Measurements from ENCODE around the gene C14orf93.

C14orf93 gene

DNA sequence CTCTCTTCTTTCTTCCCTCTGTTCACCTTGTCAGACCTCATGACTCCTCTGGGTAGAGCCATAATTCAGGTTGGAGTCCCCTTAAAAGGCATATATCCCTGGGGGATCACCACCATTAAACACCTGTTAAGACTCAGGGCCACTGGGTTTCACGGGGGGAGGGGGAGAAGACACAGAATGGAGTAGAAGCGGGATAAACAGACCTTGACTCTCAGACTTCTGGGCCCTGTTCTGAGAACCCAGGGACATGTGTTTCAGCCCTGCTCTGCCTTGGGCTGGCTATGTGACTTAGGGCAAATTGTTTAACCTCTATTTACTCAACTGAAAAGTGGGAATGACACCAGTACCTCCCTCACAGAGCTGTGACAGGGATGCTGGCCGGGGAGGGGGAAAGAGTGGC lies 42.7 kb upstream of the C14orf93 start:
- no peak overlapping the region for H3K4me3 ChIP-seq (replicated peaks; ENCODE audit: low read depth, low read length)
- TF ChIP-seq, protein P1, sequence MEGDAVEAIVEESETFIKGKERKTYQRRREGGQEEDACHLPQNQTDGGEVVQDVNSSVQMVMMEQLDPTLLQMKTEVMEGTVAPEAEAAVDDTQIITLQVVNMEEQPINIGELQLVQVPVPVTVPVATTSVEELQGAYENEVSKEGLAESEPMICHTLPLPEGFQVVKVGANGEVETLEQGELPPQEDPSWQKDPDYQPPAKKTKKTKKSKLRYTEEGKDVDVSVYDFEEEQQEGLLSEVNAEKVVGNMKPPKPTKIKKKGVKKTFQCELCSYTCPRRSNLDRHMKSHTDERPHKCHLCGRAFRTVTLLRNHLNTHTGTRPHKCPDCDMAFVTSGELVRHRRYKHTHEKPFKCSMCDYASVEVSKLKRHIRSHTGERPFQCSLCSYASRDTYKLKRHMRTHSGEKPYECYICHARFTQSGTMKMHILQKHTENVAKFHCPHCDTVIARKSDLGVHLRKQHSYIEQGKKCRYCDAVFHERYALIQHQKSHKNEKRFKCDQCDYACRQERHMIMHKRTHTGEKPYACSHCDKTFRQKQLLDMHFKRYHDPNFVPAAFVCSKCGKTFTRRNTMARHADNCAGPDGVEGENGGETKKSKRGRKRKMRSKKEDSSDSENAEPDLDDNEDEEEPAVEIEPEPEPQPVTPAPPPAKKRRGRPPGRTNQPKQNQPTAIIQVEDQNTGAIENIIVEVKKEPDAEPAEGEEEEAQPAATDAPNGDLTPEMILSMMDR (IDR thresholded peaks at IDR 0.05; ENCODE audit: insufficient read depth, low read length, poor library complexity, severe bottlenecking): no peak
- no peak for DNase-seq (ENCODE audit: extremely low read depth, insufficient read length)
- H3K36me3 ChIP-seq (ENCODE audit: control insufficient read depth, insufficient read depth, low read length): no peaks in the 10 kb centered on the region
- H3K27me3 ChIP-seq (replicated peaks; ENCODE audit: control insufficient read depth, insufficient read depth, low read length): no peaks in the 10 kb centered on the region

DNA sequence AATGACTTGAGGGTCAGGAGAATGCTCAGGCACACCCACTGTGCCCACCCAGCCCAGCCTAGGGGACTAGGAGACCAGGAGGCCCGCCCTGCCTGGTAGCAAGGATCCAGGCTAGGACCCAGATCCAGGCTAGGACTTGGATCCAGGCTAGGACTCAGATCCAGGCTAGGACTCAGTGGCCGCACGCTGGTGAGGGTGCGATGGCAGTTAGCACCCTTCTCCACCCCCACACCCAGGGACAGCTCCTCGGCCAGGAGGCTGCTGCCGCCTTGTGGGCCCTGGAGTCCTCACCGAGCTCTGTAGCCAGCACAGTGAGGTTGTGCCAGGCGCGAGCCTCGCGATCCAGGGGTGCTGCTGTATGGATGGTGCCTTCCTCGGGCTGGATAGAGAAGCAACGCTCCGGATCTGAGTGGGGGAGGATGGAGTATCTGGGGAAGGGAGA lies 42.3 kb upstream of the C14orf93 start:
- TF ChIP-seq, protein P1 (IDR thresholded peaks at IDR 0.05; ENCODE audit: insufficient read depth, low read length, poor library complexity, severe bottlenecking): no peak
- no peak overlapping the region for H3K4me3 ChIP-seq (replicated peaks; ENCODE audit: low read depth, low read length)
- H3K36me3 ChIP-seq (ENCODE audit: control insufficient read depth, insufficient read depth, low read length): no peaks in the 10 kb centered on the region
- H3K27me3 ChIP-seq (replicated peaks; ENCODE audit: control insufficient read depth, insufficient read depth, low read length): no peaks in the 10 kb centered on the region
- DNase-seq (ENCODE audit: extremely low read depth, insufficient read length): no peak

DNA sequence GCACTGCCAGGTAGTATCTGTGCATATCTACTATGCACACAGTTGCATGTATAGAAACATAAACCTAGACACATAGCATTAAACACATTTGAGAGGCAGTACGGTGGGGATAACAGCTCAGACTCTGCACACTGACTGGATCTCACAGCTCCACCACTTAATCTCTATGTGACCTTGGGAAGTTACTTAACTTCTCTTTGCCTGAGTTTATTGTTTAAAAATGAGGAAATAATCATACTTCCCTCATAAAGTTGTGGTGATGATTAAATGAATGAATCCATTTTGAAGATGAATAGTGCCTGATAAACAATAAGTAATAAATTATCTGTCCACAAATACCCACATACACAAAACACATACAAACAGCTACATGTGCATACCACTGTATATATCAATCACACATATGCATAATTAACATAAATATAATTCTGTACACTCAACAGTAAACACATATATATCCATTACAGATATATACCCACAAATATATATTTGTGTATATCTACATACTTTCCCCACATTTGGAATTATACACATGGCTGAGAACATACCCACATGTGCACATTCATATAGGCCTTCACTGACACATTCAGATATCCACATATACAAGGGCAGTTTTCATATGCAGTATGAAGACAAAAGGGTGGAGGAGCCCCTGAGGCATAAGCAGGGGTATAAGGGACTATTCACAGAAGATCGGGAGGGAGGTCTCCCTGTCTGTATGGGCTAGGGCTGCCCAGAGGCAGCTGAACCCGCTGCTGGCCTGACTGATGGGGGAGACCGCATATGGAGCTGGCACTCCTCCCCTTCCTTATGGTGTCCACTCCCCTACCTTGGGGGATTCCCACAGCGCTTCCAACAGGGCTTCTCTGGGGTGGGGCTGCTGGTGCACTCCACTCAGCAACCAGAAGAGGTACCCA lies 41.5 kb upstream of the C14orf93 start:
- H3K4me3 ChIP-seq (replicated peaks; ENCODE audit: low read depth, low read length): no peak overlapping the region
- no peaks in the 10 kb centered on the region for H3K36me3 ChIP-seq (ENCODE audit: control insufficient read depth, insufficient read depth, low read length)
- TF ChIP-seq, protein P1 (IDR thresholded peaks at IDR 0.05; ENCODE audit: insufficient read depth, low read length, poor library complexity, severe bottlenecking): no peak
- no peak for DNase-seq (ENCODE audit: extremely low read depth, insufficient read length)
- H3K27me3 ChIP-seq (replicated peaks; ENCODE audit: control insufficient read depth, insufficient read depth, low read length): no peaks in the 10 kb centered on the region

DNA sequence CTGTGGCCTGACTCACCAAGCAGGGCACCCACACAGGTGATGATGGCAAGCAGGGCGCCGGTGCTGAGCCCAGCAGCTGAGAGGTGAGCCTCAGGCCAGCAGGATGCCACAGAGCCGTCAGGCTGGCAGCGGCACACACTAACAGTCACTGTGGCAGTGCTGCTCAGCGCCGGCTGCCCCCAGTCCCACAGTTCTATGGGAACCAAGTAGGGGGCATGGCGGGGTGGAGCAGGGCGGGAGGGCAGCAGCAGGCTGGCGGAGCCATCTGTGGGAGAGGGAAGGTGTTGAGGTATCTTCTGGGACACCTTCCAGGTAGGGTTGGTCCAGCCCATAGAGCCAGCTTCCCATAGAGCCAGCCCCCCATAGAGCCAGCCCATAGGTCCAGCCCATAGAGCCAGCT lies 39.1 kb upstream of the C14orf93 start:
- H3K27me3 ChIP-seq (replicated peaks; ENCODE audit: control insufficient read depth, insufficient read depth, low read length): no peaks in the 10 kb centered on the region; the same call in 1 of the 2 replicates
- no peak overlapping the region for H3K4me3 ChIP-seq (replicated peaks; ENCODE audit: low read depth, low read length)
- no peaks in the 10 kb centered on the region for H3K36me3 ChIP-seq (ENCODE audit: control insufficient read depth, insufficient read depth, low read length)
- DNase-seq (ENCODE audit: extremely low read depth, insufficient read length): no peak
- TF ChIP-seq, protein P1 (IDR thresholded peaks at IDR 0.05; ENCODE audit: insufficient read depth, low read length, poor library complexity, severe bottlenecking): no peak

DNA sequence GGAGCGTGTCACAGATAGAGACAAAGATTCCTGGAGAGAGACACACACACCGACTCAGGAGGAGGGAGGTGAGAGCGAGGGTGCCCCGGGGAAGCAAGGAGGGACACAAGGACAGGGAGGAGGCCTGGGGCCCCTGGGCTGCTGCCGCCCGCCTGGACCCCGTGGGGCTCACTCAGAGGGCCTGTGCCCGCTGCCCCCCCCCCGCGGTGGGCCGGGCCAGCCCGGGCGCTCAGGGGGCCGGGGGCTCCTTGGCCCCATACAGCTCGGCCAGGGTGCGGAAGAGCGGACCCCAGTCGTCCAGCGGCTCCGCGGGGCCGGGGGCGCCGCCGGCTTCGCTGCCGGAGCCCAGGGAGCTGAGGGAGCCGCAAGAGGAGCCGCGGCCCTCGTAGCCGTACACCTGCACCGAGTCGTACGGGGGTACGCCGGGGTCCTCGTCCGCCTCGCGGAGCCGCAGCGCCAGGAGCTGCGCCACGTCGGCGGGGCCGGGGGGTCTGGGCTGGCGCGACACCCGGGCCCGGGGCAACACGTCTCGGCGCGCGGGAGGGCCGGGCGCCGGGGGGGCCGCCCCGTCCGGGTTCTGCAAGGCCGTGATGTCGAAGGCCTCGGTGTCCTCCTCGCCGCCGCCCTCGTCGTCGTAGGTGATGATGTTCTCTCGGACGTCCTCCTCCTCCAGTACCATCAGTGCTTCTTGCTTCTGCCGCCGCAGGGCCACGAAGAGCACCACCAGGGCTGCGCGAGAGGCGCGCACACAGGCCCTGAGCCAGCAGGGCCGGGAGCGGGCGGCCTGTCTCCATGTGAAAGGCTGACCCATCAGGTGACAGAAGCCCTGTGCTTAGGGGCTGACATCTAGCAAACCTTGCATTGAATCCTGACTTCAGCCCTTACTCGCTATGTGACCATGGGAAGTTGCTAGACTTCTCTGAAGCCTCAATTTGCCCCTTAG lies 38.1 kb upstream of the C14orf93 start:
- TF ChIP-seq, protein P1 (IDR thresholded peaks at IDR 0.05; ENCODE audit: insufficient read depth, low read length, poor library complexity, severe bottlenecking): no peak
- H3K4me3 ChIP-seq (replicated peaks; ENCODE audit: low read depth, low read length): no peak overlapping the region
- H3K27me3 ChIP-seq (replicated peaks; ENCODE audit: control insufficient read depth, insufficient read depth, low read length): no peaks in the 10 kb centered on the region; the same call in 1 of the 2 replicates
- DNase-seq (ENCODE audit: extremely low read depth, insufficient read length): no peak
- H3K36me3 ChIP-seq (ENCODE audit: control insufficient read depth, insufficient read depth, low read length): no peaks in the 10 kb centered on the region
